Natural killer cell (primary cell): ENCODE data around the gene ARF1. TPM values are rescaled to one million over a fixed set of nuclear protein-coding genes. Genes with fewer than 3 reads are reported as not detected.

ENCODE experiments used
- ATAC-seq, 3 donors: fragments of 150-1000 bp in 2 of 3; fragments of 200-7000 bp in 1 of 3; cut with Tn5 transposase; 1 replicate in 1 of 3; 2 replicates in 2 of 3; pipeline ENCODE4 v1.10.0; 2021; ENCODE audit warnings: mild to moderate bottlenecking in 2 of 3, moderate library complexity in 2 of 3
- DNase-seq, 2 donors: peaks; one replicate each; pipeline versions ENCODE4 v3.0.0 to v3.0.0-alpha.2; 2013 to 2021; ENCODE audit warnings: mixed read lengths in 1 of 2
- H3K27ac ChIP-seq: one replicate; pipeline ENCODE4 v1.5.1; 2013; ENCODE audit warnings: mild to moderate bottlenecking, low read length
- H3K27me3 ChIP-seq: one replicate; pipeline ENCODE4 v1.6.1; 2013; ENCODE audit warnings: low read length; ENCODE audit not compliant: control insufficient read depth, insufficient read depth
- H3K36me3 ChIP-seq: one replicate; pipeline ENCODE4 v1.6.1; 2013; ENCODE audit warnings: low read length; ENCODE audit not compliant: control insufficient read depth, insufficient read depth
- H3K4me1 ChIP-seq: one replicate; pipeline ENCODE4 v1.6.1; 2013; ENCODE audit warnings: low read length; ENCODE audit not compliant: control insufficient read depth, insufficient read depth
- H3K4me3 ChIP-seq: one replicate; pipeline ENCODE4 v1.5.1; 2013; ENCODE audit warnings: low read length
- H3K9me3 ChIP-seq: one replicate; pipeline ENCODE4 v1.6.1; 2013; ENCODE audit warnings: low read length; ENCODE audit not compliant: control insufficient read depth, insufficient read depth
- H3K27ac Mint-ChIP-seq, 2 donors: one replicate each; pipeline ENCODE4 v1.8.0; 2022; ENCODE audit warnings: mild to moderate bottlenecking in 2 of 2, mixed read lengths in 2 of 2, moderate library complexity in 1 of 2
- H3K27me3 Mint-ChIP-seq, 2 donors: one replicate each; pipeline ENCODE4 v1.8.0; 2022; ENCODE audit warnings: low read depth in 2 of 2, mixed read lengths in 2 of 2
- H3K36me3 Mint-ChIP-seq: one replicate; pipeline ENCODE4 v1.8.0; 2022; ENCODE audit warnings: mixed read lengths
- H3K4me1 Mint-ChIP-seq, 2 donors: one replicate each; pipeline ENCODE4 v1.8.0; 2022; ENCODE audit warnings: mixed read lengths in 2 of 2
- H3K4me3 Mint-ChIP-seq: one replicate; pipeline ENCODE4 v1.8.0; 2022; ENCODE audit warnings: mild to moderate bottlenecking, moderate library complexity, mixed read lengths
- H3K9me3 Mint-ChIP-seq, 2 donors: one replicate each; pipeline ENCODE4 v1.8.0; 2022; ENCODE audit warnings: mixed read lengths in 2 of 2
- CTCF ChIP-seq: fragments of 200-600 bp; IDR thresholded peaks from one replicate; pipeline ENCODE4 v1.8.0; 2022; ENCODE audit warnings: antibody characterized with exemption
- WGBS: methylation state at CpG from one replicate; pipeline ENCODE4 v1.1.7; 2013; ENCODE audit warnings: missing lambda C conversion rate; ENCODE audit not compliant: insufficient coverage; 5-methylcytosine and 5-hydroxymethylcytosine counted together
- intact Hi-C: fragments of 100-400 bp; cut with micrococcal nuclease; formaldehyde crosslinking; loops from one replicate; pipeline ENCODE4 v1.14.2; 2022
- total RNA-seq, 4 donors: library from RNA; stranded (reverse); fragments of 120-200 nt in 1 of 4; gene quantifications; one replicate each; pipeline versions ENCODE4 v1.2.3 to v1.2.4, GENCODE V29; 2013 to 2022

Gene ARF1
- 100 to 1,000 TPM; 368 to 427 (median 424) TPM for total RNA-seq
- 139 TPM for total RNA-seq (2013)

GRCh38 chr1:228082214-228082917 lies at the start of gene ARF1:
Gene ARF1, plus strand, starts transcription at chr1:228082708. Its CDS starts 14,407 bp downstream, at chr1:228097115.
- WGBS = under 1% methylated on average over 87 of the region's 87 CpGs
- DNase-seq (peak; percentile 94 to 97), ATAC-seq (peak; percentile 87 to 99 (median 91))
- no peak for TF ChIP-seq CTCF
- H3K27ac ChIP-seq = peak within 1 kb of the TSS; percentile 97
- no peaks in the 10 kb centered on the region for H3K36me3 Mint-ChIP-seq
- intact Hi-C loops = loop anchor here (2.0 to 5.0 kb wide), 2 partner anchors 20 to 85 kb away; partner anchors contain the start of genes C1orf35 and IBA57
- no peaks in the 10 kb centered on the region for H3K9me3 ChIP-seq
- H3K27me3 Mint-ChIP-seq = no peaks in the 10 kb centered on the region
- H3K4me1 Mint-ChIP-seq = peaks cover 39 to 64% of the 10 kb centered on the region in 2 donors
- H3K9me3 Mint-ChIP-seq = no peaks in the 10 kb centered on the region
- no peaks in the 10 kb centered on the region for H3K36me3 ChIP-seq
- peak within 1 kb of the TSS; percentile 93 to 94 for H3K27ac Mint-ChIP-seq
- peaks cover 53% of the 10 kb centered on the region for H3K4me1 ChIP-seq
- H3K4me3 Mint-ChIP-seq = peak within 1 kb of the TSS; percentile 92
- peak within 1 kb of the TSS; percentile 94 for H3K4me3 ChIP-seq
- no peaks in the 10 kb centered on the region for H3K27me3 ChIP-seq

- no peaks in the 10 kb centered on the region for H3K4me1 Mint-ChIP-seq
- DNase-seq = no peak
- no peak for TF ChIP-seq CTCF
- H3K27me3 Mint-ChIP-seq = peaks cover 21 to 39% of the 10 kb centered on the region in 2 donors
- no peaks in the 10 kb centered on the region for H3K36me3 Mint-ChIP-seq
- no peaks in the 10 kb centered on the region for H3K9me3 ChIP-seq
- H3K4me3 Mint-ChIP-seq = no peak overlapping the region
- no peak overlapping the region for H3K27ac Mint-ChIP-seq
- no peak for ATAC-seq
- H3K36me3 ChIP-seq = no peaks in the 10 kb centered on the region
- intact Hi-C loops = no loop called here
- no peaks in the 10 kb centered on the region for H3K9me3 Mint-ChIP-seq
- H3K4me1 ChIP-seq = peaks cover 7% of the 10 kb centered on the region
- H3K27me3 ChIP-seq = peaks cover 15% of the 10 kb centered on the region
- WGBS = 89% methylated on average over 1 of the region's 2 CpGs
- H3K4me3 ChIP-seq = no peak overlapping the region
- H3K27ac ChIP-seq = no peak overlapping the region
These were observed 49.1 kb upstream of the ARF1 start for GRCh38 chr1:228033376-228033775.

GRCh38 chr1:228034954-228035837 lies 47.3 kb upstream of the ARF1 start:
- H3K9me3 Mint-ChIP-seq = no peaks in the 10 kb centered on the region
- Histone ChIP-seq H3K27me3 (peaks cover 19% of the 10 kb centered on the region), H3K4me3 (no peak overlapping the region), H3K27ac (no peak overlapping the region), H3K9me3 (no peaks in the 10 kb centered on the region), H3K36me3 (no peaks in the 10 kb centered on the region), H3K4me1 (peaks cover 7% of the 10 kb centered on the region)
- no peak for TF ChIP-seq CTCF
- no peak for DNase-seq
- H3K27me3 Mint-ChIP-seq = peaks cover 21 to 39% of the 10 kb centered on the region in 2 donors
- H3K36me3 Mint-ChIP-seq = no peaks in the 10 kb centered on the region
- H3K27ac Mint-ChIP-seq = no peak overlapping the region
- no peak for ATAC-seq
- H3K4me3 Mint-ChIP-seq = no peak overlapping the region
- WGBS = 86% methylated on average over 16 of the region's 16 CpGs
- no peaks in the 10 kb centered on the region for H3K4me1 Mint-ChIP-seq
- intact Hi-C loops = no loop called here
